Measurements from ENCODE around the gene CCDC9. TPM values are rescaled to one million over a fixed set of nuclear protein-coding genes. Genes with fewer than 3 reads are reported as not detected.

Gene CCDC9
- total RNA-seq, 4 donors from 2014 or later: 13.1 to 22.7 (median 18.5) TPM

DNA sequence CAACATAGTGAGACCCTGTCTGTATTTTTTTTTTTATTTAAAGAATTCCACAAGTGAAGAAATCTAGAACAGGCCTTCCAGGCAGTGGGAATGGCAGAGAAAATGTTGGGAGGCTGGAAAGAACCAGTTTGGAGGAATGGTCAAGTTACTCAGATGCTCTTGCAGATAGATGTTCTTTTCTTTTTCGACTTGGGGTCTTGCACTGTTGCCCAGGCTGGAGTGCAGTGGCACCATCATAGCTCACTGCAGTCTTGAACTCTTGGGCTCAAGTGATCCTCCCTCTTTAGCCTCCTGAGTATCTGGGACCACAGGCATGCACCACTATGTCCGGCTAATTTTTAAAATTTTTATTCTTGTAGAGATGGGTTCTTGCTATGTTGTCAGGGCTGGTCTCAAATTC lies 54.0 kb downstream of the CCDC9 start:
- peaks cover 4 to 25% (median 13%) of the 10 kb centered on the region in 3 donors for H3K27me3 ChIP-seq
- DNase-seq (no peak), ATAC-seq (no peak)
- peaks cover 0 to 4% of the 10 kb centered on the region in 2 donors for H3K4me1 ChIP-seq
- TF ChIP-seq CTCF (IDR thresholded peaks at IDR 0.05 in 4 of 5, conservative IDR thresholded peaks at IDR 0.05 in 1 of 5) (no peak), POLR2A (IDR thresholded peaks at IDR 0.05) (no peak)
- H3K9me3 ChIP-seq: no peaks in the 10 kb centered on the region
- H3K27ac ChIP-seq: peak overlapping the region in 1 of 4 donors; percentile 36
- intact Hi-C loops (cut with DNase I; ENCODE audit: low total_unique reads): no loop called here
- H3K36me3 ChIP-seq: no peaks in the 10 kb centered on the region
- in situ Hi-C loops (cut with MboI; ENCODE audit: low sequenced_read_pairs in 4 of 4): no loop called here
- peak overlapping the region in 1 of 4 donors; percentile 14 for H3K4me3 ChIP-seq

- intact Hi-C loops (cut with DNase I; ENCODE audit: low total_unique reads) (no loop called here), in situ Hi-C loops (cut with MboI; ENCODE audit: low sequenced_read_pairs in 4 of 4) (no loop called here)
- H3K4me1 ChIP-seq: no peaks in the 10 kb centered on the region
- TF ChIP-seq POLR2A (IDR thresholded peaks at IDR 0.05): no peak
- no peak for TF ChIP-seq CTCF (IDR thresholded peaks at IDR 0.05 in 4 of 5, conservative IDR thresholded peaks at IDR 0.05 in 1 of 5)
- peak overlapping the region in 1 of 4 donors; percentile 36 for H3K27ac ChIP-seq
- H3K9me3 ChIP-seq: no peaks in the 10 kb centered on the region
- H3K27me3 ChIP-seq: peaks cover 4 to 25% (median 13%) of the 10 kb centered on the region in 3 donors
- peak overlapping the region in 1 of 4 donors; percentile 14 for H3K4me3 ChIP-seq
- ATAC-seq: no peak
- DNase-seq: no peak
- no peaks in the 10 kb centered on the region for H3K36me3 ChIP-seq
Measured at GRCh38 chr19:47310819-47311218, 54.5 kb downstream of the CCDC9 start.

GRCh38 chr19:47312366-47313006 lies 56.2 kb downstream of the CCDC9 start:
- no peak overlapping the region for H3K4me3 ChIP-seq
- intact Hi-C loops (cut with DNase I; ENCODE audit: low total_unique reads): no loop called here
- DNase-seq (no peak), ATAC-seq (no peak)
- H3K27ac ChIP-seq: no peak overlapping the region
- peaks cover 4 to 31% (median 20%) of the 10 kb centered on the region in 3 donors for H3K27me3 ChIP-seq
- no peaks in the 10 kb centered on the region for H3K4me1 ChIP-seq
- in situ Hi-C loops (cut with MboI; ENCODE audit: low sequenced_read_pairs in 4 of 4): no loop called here
- TF ChIP-seq POLR2A (IDR thresholded peaks at IDR 0.05) (no peak), CTCF (IDR thresholded peaks at IDR 0.05 in 4 of 5, conservative IDR thresholded peaks at IDR 0.05 in 1 of 5) (no peak)
- H3K9me3 ChIP-seq: no peaks in the 10 kb centered on the region
- no peaks in the 10 kb centered on the region for H3K36me3 ChIP-seq

- intact Hi-C loops (cut with DNase I; ENCODE audit: low total_unique reads): no loop called here
- H3K9me3 ChIP-seq: no peaks in the 10 kb centered on the region
- H3K4me1 ChIP-seq: no peaks in the 10 kb centered on the region
- no peak for TF ChIP-seq POLR2A (IDR thresholded peaks at IDR 0.05)
- TF ChIP-seq CTCF (IDR thresholded peaks at IDR 0.05 in 4 of 5, conservative IDR thresholded peaks at IDR 0.05 in 1 of 5): no peak
- no peaks in the 10 kb centered on the region for H3K36me3 ChIP-seq
- no peak overlapping the region for H3K27ac ChIP-seq
- no peak for DNase-seq
- H3K27me3 ChIP-seq: peaks cover 4 to 33% (median 20%) of the 10 kb centered on the region in 3 donors
- no peak overlapping the region for H3K4me3 ChIP-seq
- no peak for ATAC-seq
- in situ Hi-C loops (cut with MboI; ENCODE audit: low sequenced_read_pairs in 4 of 4): no loop called here
Measured at GRCh38 chr19:47313754-47314295, 57.5 kb downstream of the CCDC9 start.
